Type B pancreatic cell (in vitro differentiated cells): Measurements from ENCODE around the gene RBM47. TPM values are rescaled to one million over a fixed set of nuclear protein-coding genes. Genes with fewer than 3 reads are reported as not detected.
A peak's percentile ranks its signal among the peaks of the same experiment; 100 is the strongest.

Experiments used
- DNase-seq: peaks from one replicate; pipeline ENCODE4 v3.0.0; 2021; ENCODE audit warnings: mixed read lengths; ENCODE audit not compliant: unreplicated experiment; ENCODE audit errors: extremely low spot score
- H3K27ac Mint-ChIP-seq: 2 replicates; pipeline ENCODE4 v1.8.0; 2021; ENCODE audit warnings: mild to moderate bottlenecking, mixed read lengths
- H3K27me3 Mint-ChIP-seq: 2 replicates; pipeline ENCODE4 v1.8.0; 2021; ENCODE audit warnings: mixed read lengths
- H3K36me3 Mint-ChIP-seq: 2 replicates; pipeline ENCODE4 v1.8.0; 2021; ENCODE audit warnings: mixed read lengths
- H3K4me1 Mint-ChIP-seq: one replicate; pipeline ENCODE4 v1.8.0; 2021; ENCODE audit warnings: mixed read lengths; ENCODE audit not compliant: unreplicated experiment
- H3K4me3 Mint-ChIP-seq: 2 replicates; pipeline ENCODE4 v1.8.0; 2021; ENCODE audit warnings: mild to moderate bottlenecking, mixed read lengths
- H3K9me3 Mint-ChIP-seq: 2 replicates; pipeline ENCODE4 v1.8.0; 2021; ENCODE audit warnings: mixed read lengths
- CTCF ChIP-seq: fragments of 200-600 bp; sonication (generic); conservative IDR thresholded peaks from 2 replicates; pipeline ENCODE4 v1.5.0; 2021; ENCODE audit warnings: antibody characterized with exemption, mild to moderate bottlenecking
- total RNA-seq: library from RNA; stranded (reverse); gene quantifications from 2 replicates; pipeline ENCODE4 v1.2.1, GENCODE V29; 2021; ENCODE audit warnings: low replicate concordance

Gene RBM47
- total RNA-seq, 1 donor from 2014 or later: 53.5 TPM

- H3K36me3 Mint-ChIP-seq: peaks cover 15% of the 10 kb centered on the region
- H3K27me3 Mint-ChIP-seq: no peaks in the 10 kb centered on the region
- DNase-seq: no peak
- H3K4me1 Mint-ChIP-seq: peaks cover 39% of the 10 kb centered on the region
- no peaks in the 10 kb centered on the region for H3K9me3 Mint-ChIP-seq
- H3K27ac Mint-ChIP-seq: peak overlapping the region; percentile 69
- no peak overlapping the region for H3K4me3 Mint-ChIP-seq
- no peak for TF ChIP-seq CTCF
Observed at GRCh38 chr4:40586729-40587128, 42.9 kb downstream of the RBM47 start.

GRCh38 chr4:40586034-40586433 is 43.6 kb downstream of the RBM47 start:
- Mint-ChIP-seq H3K9me3 (no peaks in the 10 kb centered on the region), H3K27ac (peak overlapping the region; percentile 79), H3K4me1 (peaks cover 39% of the 10 kb centered on the region), H3K36me3 (peaks cover 12% of the 10 kb centered on the region), H3K4me3 (peak overlapping the region; percentile 29), H3K27me3 (no peaks in the 10 kb centered on the region)
- TF ChIP-seq CTCF: no peak
- DNase-seq: no peak

- no peak for TF ChIP-seq CTCF
- no peaks in the 10 kb centered on the region for H3K27me3 Mint-ChIP-seq
- H3K9me3 Mint-ChIP-seq: no peaks in the 10 kb centered on the region
- no peak for DNase-seq
- peaks cover 39% of the 10 kb centered on the region for H3K4me1 Mint-ChIP-seq
- peak overlapping the region; percentile 79 for H3K27ac Mint-ChIP-seq
- peaks cover 12% of the 10 kb centered on the region for H3K36me3 Mint-ChIP-seq
- peak overlapping the region; percentile 33 for H3K4me3 Mint-ChIP-seq
Observed at GRCh38 chr4:40585201-40585799, 44.4 kb downstream of the RBM47 start.

- Mint-ChIP-seq H3K27ac (peak overlapping the region; percentile 79), H3K4me1 (peaks cover 39% of the 10 kb centered on the region)
Observed at GRCh38 chr4:40584517-40585141, 45.0 kb downstream of the RBM47 start.

GRCh38 chr4:40583850-40584439 is 45.7 kb downstream of the RBM47 start:
- TF ChIP-seq CTCF: no peak
- peaks cover 39% of the 10 kb centered on the region for H3K4me1 Mint-ChIP-seq
- H3K4me3 Mint-ChIP-seq: no peak overlapping the region
- peaks cover 12% of the 10 kb centered on the region for H3K36me3 Mint-ChIP-seq
- no peak for DNase-seq
- H3K27me3 Mint-ChIP-seq: no peaks in the 10 kb centered on the region
- H3K27ac Mint-ChIP-seq: peak overlapping the region; percentile 44
- no peaks in the 10 kb centered on the region for H3K9me3 Mint-ChIP-seq

More at GRCh38 chr4:40584517-40585141, 45.0 kb downstream of the RBM47 start:
- no peak for TF ChIP-seq CTCF
- Mint-ChIP-seq H3K9me3 (no peaks in the 10 kb centered on the region), H3K27me3 (no peaks in the 10 kb centered on the region), H3K36me3 (peaks cover 12% of the 10 kb centered on the region), H3K4me3 (no peak overlapping the region)
- no peak for DNase-seq
